ENCODE data around the gene ERCC2.
"Not testable (repeated sequence)": the region's sequence is repeated elsewhere in the genome, so short reads cannot be mapped to it uniquely, and the experiment has no call there.

ERCC2 gene

DNA sequence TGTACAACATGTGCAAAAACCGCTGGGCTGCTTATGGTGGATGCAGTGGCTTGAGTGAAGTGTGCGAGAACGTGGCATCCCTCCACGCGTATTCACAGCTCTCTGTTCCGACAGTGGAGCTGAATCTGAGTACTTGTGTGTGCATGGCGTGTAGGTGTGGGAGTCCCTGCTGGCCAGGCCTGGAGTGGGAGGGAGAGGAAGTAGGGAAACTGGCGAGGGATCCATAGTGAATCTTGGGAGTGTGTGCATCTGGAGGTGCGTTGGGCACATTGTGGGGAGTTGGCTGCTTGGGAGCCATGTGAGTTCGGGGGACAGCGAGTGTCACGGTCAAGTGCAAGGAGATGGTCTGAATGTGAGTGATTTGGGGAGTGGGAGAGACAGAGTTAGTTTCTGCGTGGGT is 27.5 kb downstream of the ERCC2 start:
- no peak for DNase-seq (ENCODE audit: low read depth)
- H3K4me3 ChIP-seq (ENCODE audit: low read length), result no peak overlapping the region
- TF ChIP-seq, protein P1, sequence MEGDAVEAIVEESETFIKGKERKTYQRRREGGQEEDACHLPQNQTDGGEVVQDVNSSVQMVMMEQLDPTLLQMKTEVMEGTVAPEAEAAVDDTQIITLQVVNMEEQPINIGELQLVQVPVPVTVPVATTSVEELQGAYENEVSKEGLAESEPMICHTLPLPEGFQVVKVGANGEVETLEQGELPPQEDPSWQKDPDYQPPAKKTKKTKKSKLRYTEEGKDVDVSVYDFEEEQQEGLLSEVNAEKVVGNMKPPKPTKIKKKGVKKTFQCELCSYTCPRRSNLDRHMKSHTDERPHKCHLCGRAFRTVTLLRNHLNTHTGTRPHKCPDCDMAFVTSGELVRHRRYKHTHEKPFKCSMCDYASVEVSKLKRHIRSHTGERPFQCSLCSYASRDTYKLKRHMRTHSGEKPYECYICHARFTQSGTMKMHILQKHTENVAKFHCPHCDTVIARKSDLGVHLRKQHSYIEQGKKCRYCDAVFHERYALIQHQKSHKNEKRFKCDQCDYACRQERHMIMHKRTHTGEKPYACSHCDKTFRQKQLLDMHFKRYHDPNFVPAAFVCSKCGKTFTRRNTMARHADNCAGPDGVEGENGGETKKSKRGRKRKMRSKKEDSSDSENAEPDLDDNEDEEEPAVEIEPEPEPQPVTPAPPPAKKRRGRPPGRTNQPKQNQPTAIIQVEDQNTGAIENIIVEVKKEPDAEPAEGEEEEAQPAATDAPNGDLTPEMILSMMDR (conservative IDR thresholded peaks at IDR 0.05; ENCODE audit: low read depth, low read length), result no peak

DNA sequence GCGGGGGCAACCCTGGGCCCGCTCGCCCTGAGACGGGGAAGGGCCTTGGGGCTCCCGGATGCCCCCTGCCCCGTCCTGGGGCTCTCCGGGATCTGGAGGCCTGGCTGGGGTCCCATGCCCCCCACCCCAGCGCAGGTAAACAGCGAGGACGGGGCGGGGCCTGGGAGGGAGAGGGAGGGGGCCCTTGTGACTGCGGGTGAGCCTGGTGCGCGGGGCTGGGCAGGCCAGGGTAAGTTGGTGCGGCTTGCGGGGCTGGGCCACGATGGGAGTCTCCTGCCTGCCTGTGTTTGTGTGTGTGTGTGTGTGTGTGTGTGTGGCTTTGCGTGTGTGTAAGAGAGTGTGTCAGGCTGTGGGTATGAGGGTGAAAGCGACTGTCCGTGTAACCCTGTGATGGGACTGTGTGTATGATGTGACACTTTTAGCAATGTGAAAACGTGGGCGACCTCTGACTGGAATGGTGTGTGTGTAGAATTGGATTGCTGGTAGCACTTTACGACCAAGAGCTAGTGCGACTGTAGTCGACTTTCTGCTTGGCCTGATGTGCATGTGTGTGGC is 29.4 kb downstream of the ERCC2 start:
- DNase-seq (ENCODE audit: low read depth), result no peak
- TF ChIP-seq, protein P1 (conservative IDR thresholded peaks at IDR 0.05; ENCODE audit: low read depth, low read length), result no peak
- peak overlapping the region; percentile 46 for H3K4me3 ChIP-seq (ENCODE audit: low read length)

GRCh38 chr19:45340232-45340898 is 30.0 kb downstream of the ERCC2 start, which contains the start of gene KLC3:
Gene KLC3, plus strand, starts transcription at chr19:45340750. Its CDS starts 4,792 bp downstream, at chr19:45345542.
- TF ChIP-seq, protein P1 (conservative IDR thresholded peaks at IDR 0.05; ENCODE audit: low read depth, low read length), result no peak
- peak within 1 kb of the TSS; percentile 46 for H3K4me3 ChIP-seq (ENCODE audit: low read length)
- DNase-seq (ENCODE audit: low read depth), result no peak

DNA sequence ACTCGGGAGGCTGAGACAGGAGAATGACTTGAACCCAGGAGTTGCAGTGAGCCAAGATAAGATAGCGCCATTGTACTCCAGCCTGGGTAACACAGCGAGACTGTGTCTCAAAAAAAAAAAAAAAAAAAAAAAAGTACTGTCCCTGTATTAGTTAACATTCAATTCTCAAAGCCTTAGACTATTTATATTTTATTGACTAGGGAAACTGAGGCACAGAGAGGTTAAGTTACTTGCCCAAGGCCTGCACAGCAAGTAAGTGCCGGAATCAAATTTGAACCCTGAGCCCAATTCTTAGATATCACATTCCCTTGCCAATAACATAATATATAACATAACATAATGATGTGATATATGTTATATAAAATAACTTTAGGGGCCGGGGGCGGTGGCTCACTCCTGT is 30.7 kb downstream of the ERCC2 start:
- TF ChIP-seq, protein P1 (conservative IDR thresholded peaks at IDR 0.05; ENCODE audit: low read depth, low read length), result no peak
- H3K4me3 ChIP-seq (ENCODE audit: low read length), result no peak overlapping the region
- DNase-seq (ENCODE audit: low read depth), result no peak

DNA sequence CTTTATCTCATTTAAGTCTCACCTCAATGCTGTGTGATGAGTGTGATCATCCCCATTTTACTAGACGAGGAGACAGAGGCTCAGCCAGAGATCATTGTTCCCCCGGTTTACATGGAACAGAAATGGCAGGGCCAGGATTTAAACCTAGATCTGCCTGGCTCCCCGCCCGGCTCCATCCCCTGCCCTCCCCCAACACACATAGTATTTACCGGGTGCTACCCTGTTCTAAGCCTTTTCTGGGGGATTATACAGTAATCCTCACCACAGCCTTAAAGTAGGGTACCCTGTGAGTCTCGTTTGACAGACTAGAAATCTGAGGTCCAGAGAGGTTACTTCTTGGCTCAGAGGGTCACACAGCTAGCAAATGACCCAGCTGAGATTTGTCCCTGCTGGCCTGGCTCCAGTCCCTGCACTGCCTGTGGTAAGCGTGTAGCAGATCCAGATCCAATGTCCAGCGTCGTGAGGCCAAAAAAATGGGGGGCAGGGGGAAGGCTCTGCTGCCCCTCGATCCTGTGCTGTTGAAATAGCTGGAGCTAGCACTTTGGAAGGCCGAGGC is 33.6 kb downstream of the ERCC2 start:
- no peak overlapping the region for H3K4me3 ChIP-seq (ENCODE audit: low read length)
- TF ChIP-seq, protein P1 (conservative IDR thresholded peaks at IDR 0.05; ENCODE audit: low read depth, low read length), result no peak
- peak; percentile 84 for DNase-seq (ENCODE audit: low read depth)

GRCh38 chr19:45334881-45335280 is 35.5 kb downstream of the ERCC2 start:
- H3K4me3 ChIP-seq (ENCODE audit: low read length); DNase-seq (ENCODE audit: low read depth): not testable (repeated sequence)

- DNase-seq (ENCODE audit: low read depth), result no peak
- TF ChIP-seq, protein P1 (conservative IDR thresholded peaks at IDR 0.05; ENCODE audit: low read depth, low read length), result no peak
- H3K4me3 ChIP-seq (ENCODE audit: low read length), result no peak overlapping the region
Observed at GRCh38 chr19:45333609-45334303, 36.6 kb downstream of the ERCC2 start.

Measured in retinal pigment epithelial cell (primary cell).